Measurements from ENCODE around the gene IL2RG. TPM values are rescaled to one million over a fixed set of nuclear protein-coding genes. Genes with fewer than 3 reads are reported as not detected.

Gene IL2RG
- total RNA-seq, 1 experiment from 2014 or later, result not detected

DNA sequence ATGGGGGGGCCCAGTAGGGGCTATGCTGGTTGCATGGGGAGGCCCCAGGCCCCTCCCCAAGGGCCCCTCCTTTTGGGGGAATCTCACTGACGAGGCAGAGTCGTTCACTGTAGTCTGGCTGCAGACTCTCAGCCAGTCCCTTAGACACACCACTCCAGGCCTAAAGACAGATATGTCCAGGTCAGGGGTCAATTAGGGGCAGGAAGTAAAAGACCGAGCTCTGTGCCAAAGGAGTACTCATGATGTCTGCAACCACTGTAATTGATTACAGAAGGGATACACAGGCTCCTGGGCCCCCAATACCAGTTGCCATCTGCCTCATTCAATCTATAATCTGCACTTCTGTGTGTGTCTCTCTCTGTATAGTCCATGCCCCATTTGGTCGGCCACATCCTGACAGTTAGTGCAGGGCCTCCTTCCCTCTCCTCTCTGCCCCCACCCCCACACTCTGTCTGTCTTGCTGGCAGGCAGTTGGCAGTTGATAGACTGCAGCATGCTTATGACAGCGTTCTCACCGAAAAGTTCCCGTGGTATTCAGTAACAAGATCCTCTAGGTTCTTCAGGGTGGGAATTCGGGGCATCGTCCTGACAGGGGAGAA lies 3.5 kb downstream of the IL2RG start:
- no peaks in the 10 kb centered on the region for H3K79me1 ChIP-seq (ENCODE audit: insufficient read depth, low read depth, low read length, poor library complexity, severe bottlenecking)
- H3K4me1 Mint-ChIP-seq, result peaks cover 15 to 33% of the 10 kb centered on the region in 2 experiments
- no peak overlapping the region for H2AK5ac ChIP-seq (ENCODE audit: insufficient read length, low read length)
- H3K36me3 Mint-ChIP-seq (ENCODE audit: insufficient read depth in 1 of 3, low read depth in 3 of 3), result peaks cover 2 to 8% (median 5%) of the 10 kb centered on the region in 3 experiments; a peak in 3 of 7 replicates
- H3K9me3 ChIP-seq (ENCODE audit: control insufficient read depth, low read depth, low read length), result peaks cover 26% of the 10 kb centered on the region
- H2AFZ ChIP-seq (ENCODE audit: low read length), result no peak overlapping the region
- peaks cover 3% of the 10 kb centered on the region; the same call in 1 of the 2 replicates for H3K4me1 ChIP-seq (ENCODE audit: insufficient read depth, low read length)
- no peak overlapping the region for H4K5ac ChIP-seq (ENCODE audit: insufficient read length, low read depth, low read length)
- no peak overlapping the region for H3K18ac ChIP-seq (ENCODE audit: insufficient read length, low read depth, low read length)
- no peaks in the 10 kb centered on the region for H3K27me3 ChIP-seq (ENCODE audit: insufficient read depth, low read length)
- H3K4me3 Mint-ChIP-seq, result no peak overlapping the region
- no peak overlapping the region for H4K91ac ChIP-seq (ENCODE audit: insufficient read length, low read depth, low read length)
- H3K27ac Mint-ChIP-seq, result no peak overlapping the region
- H3K27ac ChIP-seq (ENCODE audit: insufficient read length, low read depth, low read length), result no peak overlapping the region
- no peak overlapping the region for H2BK5ac ChIP-seq (ENCODE audit: insufficient read length, low read length)
- no peak for DNase-seq
- H2BK20ac ChIP-seq (ENCODE audit: low read depth, low read length, poor library complexity, severe bottlenecking), result no peak overlapping the region
- no peaks in the 10 kb centered on the region for H4K20me1 ChIP-seq (ENCODE audit: control insufficient read depth, insufficient read depth, insufficient read length)
- no peak overlapping the region for H3T11ph ChIP-seq (ENCODE audit: low read length)
- no peak overlapping the region for H3K4ac ChIP-seq (ENCODE audit: low read depth, low read length)
- H2BK12ac ChIP-seq (ENCODE audit: insufficient read length, low read depth, low read length), result no peak overlapping the region
- H3K14ac ChIP-seq (ENCODE audit: insufficient read depth, low read length), result no peak overlapping the region
- H2BK120ac ChIP-seq (ENCODE audit: low read depth, low read length, poor library complexity, severe bottlenecking), result no peak overlapping the region
- WGBS (ENCODE audit: extremely low coverage, insufficient read length, low lambda C conversion rate), result no CpG with 5 or more reads among the region's 9 CpGs
- H3K23ac ChIP-seq (ENCODE audit: insufficient read length, low read depth, low read length), result no peak overlapping the region
- no peaks in the 10 kb centered on the region for H3K79me2 ChIP-seq (ENCODE audit: insufficient read depth, low read length)
- no peak overlapping the region for H3K56ac ChIP-seq (ENCODE audit: insufficient read length, low read depth, low read length)
- no peak overlapping the region for H3K4me2 ChIP-seq (ENCODE audit: insufficient read depth, insufficient read length, low read length)
- H3K9ac ChIP-seq (ENCODE audit: extremely low read depth, insufficient read length, low read length), result no peak overlapping the region
- peaks cover 78 to 84% of the 10 kb centered on the region in 2 experiments for H3K9me3 Mint-ChIP-seq
- no peaks in the 10 kb centered on the region for H3K23me2 ChIP-seq (ENCODE audit: insufficient read length, low read depth, low read length, poor library complexity, severe bottlenecking)
- H2BK15ac ChIP-seq (ENCODE audit: low read depth, low read length), result no peak overlapping the region
- H3K27me3 Mint-ChIP-seq (ENCODE audit: low read depth), result peaks cover 64% of the 10 kb centered on the region
- TF ChIP-seq, protein P1, sequence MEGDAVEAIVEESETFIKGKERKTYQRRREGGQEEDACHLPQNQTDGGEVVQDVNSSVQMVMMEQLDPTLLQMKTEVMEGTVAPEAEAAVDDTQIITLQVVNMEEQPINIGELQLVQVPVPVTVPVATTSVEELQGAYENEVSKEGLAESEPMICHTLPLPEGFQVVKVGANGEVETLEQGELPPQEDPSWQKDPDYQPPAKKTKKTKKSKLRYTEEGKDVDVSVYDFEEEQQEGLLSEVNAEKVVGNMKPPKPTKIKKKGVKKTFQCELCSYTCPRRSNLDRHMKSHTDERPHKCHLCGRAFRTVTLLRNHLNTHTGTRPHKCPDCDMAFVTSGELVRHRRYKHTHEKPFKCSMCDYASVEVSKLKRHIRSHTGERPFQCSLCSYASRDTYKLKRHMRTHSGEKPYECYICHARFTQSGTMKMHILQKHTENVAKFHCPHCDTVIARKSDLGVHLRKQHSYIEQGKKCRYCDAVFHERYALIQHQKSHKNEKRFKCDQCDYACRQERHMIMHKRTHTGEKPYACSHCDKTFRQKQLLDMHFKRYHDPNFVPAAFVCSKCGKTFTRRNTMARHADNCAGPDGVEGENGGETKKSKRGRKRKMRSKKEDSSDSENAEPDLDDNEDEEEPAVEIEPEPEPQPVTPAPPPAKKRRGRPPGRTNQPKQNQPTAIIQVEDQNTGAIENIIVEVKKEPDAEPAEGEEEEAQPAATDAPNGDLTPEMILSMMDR (conservative IDR thresholded peaks at IDR 0.05), result no peak
- no peak overlapping the region for H4K8ac ChIP-seq (replicated peaks; ENCODE audit: insufficient read length, low read depth, low read length)
